Kidney capillary endothelial cell (primary cell): ENCODE measurements around the gene FAM20C.

ENCODE experiments used
- DNase-seq: peaks from one replicate; pipeline ENCODE4 v3.0.0-alpha.2; 2018; ENCODE audit warnings: low spot score

Gene FAM20C

GRCh38 chr7:209906-210305, 17.5 kb downstream of the FAM20C start:
- DNase-seq: no peak

GRCh38 chr7:210401-210925, 18.1 kb downstream of the FAM20C start:
- no peak for DNase-seq

GRCh38 chr7:211033-211714, 18.8 kb downstream of the FAM20C start:
- no peak for DNase-seq

GRCh38 chr7:211715-212058, 19.3 kb downstream of the FAM20C start:
- no peak for DNase-seq

- DNase-seq: no peak
Measured at GRCh38 chr7:212754-213153, 20.4 kb downstream of the FAM20C start.

GRCh38 chr7:213324-213993, 21.1 kb downstream of the FAM20C start:
- DNase-seq: no peak

- DNase-seq: no peak
Measured at GRCh38 chr7:214410-215212, 22.2 kb downstream of the FAM20C start.

- no peak for DNase-seq
Measured at GRCh38 chr7:216360-217300, 24.3 kb downstream of the FAM20C start.

GRCh38 chr7:217781-218180, 25.4 kb downstream of the FAM20C start:
- DNase-seq: no peak

- no peak for DNase-seq
Measured at GRCh38 chr7:218316-218715, 25.9 kb downstream of the FAM20C start.

GRCh38 chr7:218896-219580, 26.7 kb downstream of the FAM20C start:
- no peak for DNase-seq

GRCh38 chr7:219581-220150, 27.3 kb downstream of the FAM20C start:
- no peak for DNase-seq

- no peak for DNase-seq
Measured at GRCh38 chr7:220151-220841, 27.9 kb downstream of the FAM20C start.

GRCh38 chr7:221978-222715, 29.8 kb downstream of the FAM20C start:
- DNase-seq: no peak

- DNase-seq: no peak
Measured at GRCh38 chr7:222716-223041, 30.3 kb downstream of the FAM20C start.

GRCh38 chr7:223118-223800, 30.9 kb downstream of the FAM20C start:
- DNase-seq: no peak

- DNase-seq: no peak
Measured at GRCh38 chr7:223861-224260, 31.5 kb downstream of the FAM20C start.

GRCh38 chr7:226281-226895, 34.0 kb downstream of the FAM20C start:
- DNase-seq: no peak

GRCh38 chr7:227926-228325, 35.6 kb downstream of the FAM20C start:
- no peak for DNase-seq
